Measurements from ENCODE around the gene MAPK4.
"Not testable (repeated sequence)": the region's sequence is repeated elsewhere in the genome, so short reads cannot be mapped to it uniquely, and the experiment has no call there.

MAPK4 gene

DNA sequence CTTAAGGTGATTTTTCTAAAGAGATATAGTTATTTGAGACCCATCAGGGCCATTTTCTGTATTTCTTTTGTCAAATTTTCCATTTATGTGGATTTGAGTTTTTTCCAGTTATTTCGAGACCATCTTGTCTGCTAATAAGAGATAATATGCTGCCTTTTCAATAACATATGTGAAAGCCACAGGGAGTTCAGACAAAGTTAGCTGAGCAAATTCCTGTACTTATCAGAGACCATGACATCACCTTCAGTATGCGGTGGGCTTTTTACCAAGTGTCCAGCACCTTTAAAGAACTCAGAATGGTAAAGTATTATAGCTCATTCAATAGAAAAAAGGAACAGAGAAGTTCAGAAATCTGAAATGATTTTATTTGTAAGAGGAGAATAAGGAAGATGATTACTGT, 11.7 kb downstream of the MAPK4 start:
- Histone ChIP-seq H3K36me3 (ENCODE audit: insufficient read depth, low read length) (no peaks in the 10 kb centered on the region), H3K27me3 (ENCODE audit: insufficient read depth, low read length, poor library complexity, severe bottlenecking) (no peaks in the 10 kb centered on the region), H3K9me2 (replicated peaks; ENCODE audit: low read depth, low read length) (no peaks in the 10 kb centered on the region), H3K4me3 (ENCODE audit: low read length, poor library complexity, severe bottlenecking) (no peak overlapping the region), H3F3A (ENCODE audit: low read depth) (no peaks in the 10 kb centered on the region), H3K79me2 (ENCODE audit: insufficient read depth, low read length) (no peaks in the 10 kb centered on the region), H3K9ac (ENCODE audit: low read depth, low read length, poor library complexity, severe bottlenecking) (no peak overlapping the region), H2AFZ (ENCODE audit: low read length) (no peak overlapping the region), H3K9me3 (ENCODE audit: insufficient read depth, low read depth, low read length) (no peaks in the 10 kb centered on the region), H3K4me1 (ENCODE audit: insufficient read depth, low read length, poor library complexity, severe bottlenecking) (no peaks in the 10 kb centered on the region), H4K20me1 (ENCODE audit: insufficient read depth, low read length, poor library complexity, severe bottlenecking) (no peaks in the 10 kb centered on the region), H3K4me2 (ENCODE audit: low read depth, low read length, poor library complexity, severe bottlenecking) (no peak overlapping the region)
- TF ChIP-seq, protein P1, sequence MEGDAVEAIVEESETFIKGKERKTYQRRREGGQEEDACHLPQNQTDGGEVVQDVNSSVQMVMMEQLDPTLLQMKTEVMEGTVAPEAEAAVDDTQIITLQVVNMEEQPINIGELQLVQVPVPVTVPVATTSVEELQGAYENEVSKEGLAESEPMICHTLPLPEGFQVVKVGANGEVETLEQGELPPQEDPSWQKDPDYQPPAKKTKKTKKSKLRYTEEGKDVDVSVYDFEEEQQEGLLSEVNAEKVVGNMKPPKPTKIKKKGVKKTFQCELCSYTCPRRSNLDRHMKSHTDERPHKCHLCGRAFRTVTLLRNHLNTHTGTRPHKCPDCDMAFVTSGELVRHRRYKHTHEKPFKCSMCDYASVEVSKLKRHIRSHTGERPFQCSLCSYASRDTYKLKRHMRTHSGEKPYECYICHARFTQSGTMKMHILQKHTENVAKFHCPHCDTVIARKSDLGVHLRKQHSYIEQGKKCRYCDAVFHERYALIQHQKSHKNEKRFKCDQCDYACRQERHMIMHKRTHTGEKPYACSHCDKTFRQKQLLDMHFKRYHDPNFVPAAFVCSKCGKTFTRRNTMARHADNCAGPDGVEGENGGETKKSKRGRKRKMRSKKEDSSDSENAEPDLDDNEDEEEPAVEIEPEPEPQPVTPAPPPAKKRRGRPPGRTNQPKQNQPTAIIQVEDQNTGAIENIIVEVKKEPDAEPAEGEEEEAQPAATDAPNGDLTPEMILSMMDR (conservative IDR thresholded peaks at IDR 0.05; ENCODE audit: low read length) = no peak
- no peak for TF ChIP-seq EZH2phosphoT487 (IDR thresholded peaks at IDR 0.05; ENCODE audit: borderline replicate concordance)

DNA sequence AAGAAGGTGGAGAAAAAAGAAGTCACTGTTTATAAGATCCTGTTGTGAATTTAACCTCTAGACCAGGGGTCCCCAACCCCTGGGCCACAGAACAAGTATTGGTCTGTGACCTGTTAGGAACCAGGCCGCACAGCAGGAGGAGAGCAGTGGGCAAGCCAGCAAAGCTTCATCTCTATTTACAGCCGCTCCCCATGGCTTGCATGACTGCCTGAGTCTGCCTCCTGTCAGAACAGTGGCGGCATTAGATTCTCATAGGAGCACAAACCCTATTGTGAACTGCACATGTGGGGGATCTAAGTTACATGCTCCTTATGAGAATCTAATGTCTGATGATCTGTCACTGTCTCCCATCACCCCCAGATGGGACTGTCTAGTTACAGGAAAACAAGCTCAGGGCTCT, 13.3 kb downstream of the MAPK4 start:
- not testable (repeated sequence) for H3K4me3 ChIP-seq (ENCODE audit: low read length, poor library complexity, severe bottlenecking); H2AFZ ChIP-seq (ENCODE audit: low read length); H4K20me1 ChIP-seq (ENCODE audit: insufficient read depth, low read length, poor library complexity, severe bottlenecking); H3K27me3 ChIP-seq (ENCODE audit: insufficient read depth, low read length, poor library complexity, severe bottlenecking); H3K9me2 ChIP-seq (replicated peaks; ENCODE audit: low read depth, low read length); H3K9ac ChIP-seq (ENCODE audit: low read depth, low read length, poor library complexity, severe bottlenecking); H3K4me1 ChIP-seq (ENCODE audit: insufficient read depth, low read length, poor library complexity, severe bottlenecking); H3K79me2 ChIP-seq (ENCODE audit: insufficient read depth, low read length); H3K36me3 ChIP-seq (ENCODE audit: insufficient read depth, low read length); H3K9me3 ChIP-seq (ENCODE audit: insufficient read depth, low read depth, low read length); H3K4me2 ChIP-seq (ENCODE audit: low read depth, low read length, poor library complexity, severe bottlenecking); H3F3A ChIP-seq (ENCODE audit: low read depth)

DNA sequence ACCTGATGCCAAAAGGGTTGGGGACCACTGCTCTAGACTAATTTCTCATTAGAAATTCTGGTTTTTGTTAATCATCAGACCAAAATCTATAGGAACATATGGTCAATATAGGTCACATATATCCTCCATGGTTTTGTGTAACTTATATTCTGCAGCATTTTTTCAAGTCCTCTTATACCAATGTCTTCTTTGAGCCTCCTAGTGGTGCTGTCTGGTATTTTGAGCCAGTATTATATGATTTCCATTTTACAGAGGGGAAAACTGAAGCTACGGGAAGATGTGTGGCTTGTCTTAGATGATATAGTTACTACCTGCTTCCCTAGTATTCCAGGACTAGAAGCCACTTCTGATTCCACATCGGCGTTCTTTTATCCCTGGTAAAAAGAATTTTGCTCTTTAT, 13.8 kb downstream of the MAPK4 start:
- no peak overlapping the region for H3K4me3 ChIP-seq (ENCODE audit: low read length, poor library complexity, severe bottlenecking)
- no peaks in the 10 kb centered on the region for H3K9me3 ChIP-seq (ENCODE audit: insufficient read depth, low read depth, low read length)
- no peaks in the 10 kb centered on the region for H3K79me2 ChIP-seq (ENCODE audit: insufficient read depth, low read length)
- H2AFZ ChIP-seq (ENCODE audit: low read length) = no peak overlapping the region
- no peaks in the 10 kb centered on the region for H3K4me1 ChIP-seq (ENCODE audit: insufficient read depth, low read length, poor library complexity, severe bottlenecking)
- no peak for TF ChIP-seq EZH2phosphoT487 (IDR thresholded peaks at IDR 0.05; ENCODE audit: borderline replicate concordance)
- TF ChIP-seq, protein P1 (conservative IDR thresholded peaks at IDR 0.05; ENCODE audit: low read length) = no peak; the same call in 1 of the 2 replicates
- no peaks in the 10 kb centered on the region for H3K9me2 ChIP-seq (replicated peaks; ENCODE audit: low read depth, low read length)
- H3K27me3 ChIP-seq (ENCODE audit: insufficient read depth, low read length, poor library complexity, severe bottlenecking) = no peaks in the 10 kb centered on the region
- H4K20me1 ChIP-seq (ENCODE audit: insufficient read depth, low read length, poor library complexity, severe bottlenecking) = no peaks in the 10 kb centered on the region
- H3K36me3 ChIP-seq (ENCODE audit: insufficient read depth, low read length) = no peaks in the 10 kb centered on the region
- H3K9ac ChIP-seq (ENCODE audit: low read depth, low read length, poor library complexity, severe bottlenecking) = no peak overlapping the region
- H3K4me2 ChIP-seq (ENCODE audit: low read depth, low read length, poor library complexity, severe bottlenecking) = no peak overlapping the region
- no peaks in the 10 kb centered on the region for H3F3A ChIP-seq (ENCODE audit: low read depth)

DNA sequence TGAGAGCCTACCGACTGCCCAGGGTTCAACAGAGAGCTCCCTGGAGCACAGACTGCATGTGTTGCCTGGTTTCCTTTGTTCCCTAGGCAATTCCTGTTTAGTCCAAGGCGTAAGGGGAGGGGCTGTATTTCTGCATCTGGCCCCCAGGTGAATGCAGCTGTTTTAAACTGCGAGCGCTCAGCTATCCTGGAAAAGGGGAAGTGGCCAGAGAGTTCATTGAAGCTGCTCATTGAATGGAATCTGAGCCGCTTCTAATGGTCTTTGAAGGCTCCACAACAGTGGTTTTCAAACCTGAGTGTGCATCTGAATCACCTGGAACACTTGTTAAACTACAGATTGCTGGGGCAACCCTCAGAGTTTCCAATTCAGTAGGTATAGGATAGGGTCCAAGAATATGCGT, 18.1 kb downstream of the MAPK4 start:
- Histone ChIP-seq H3K4me2 (ENCODE audit: low read depth, low read length, poor library complexity, severe bottlenecking) (no peak overlapping the region), H2AFZ (ENCODE audit: low read length) (no peak overlapping the region), H3K9me3 (ENCODE audit: insufficient read depth, low read depth, low read length) (no peaks in the 10 kb centered on the region; the same call in 1 of the 2 replicates), H3K79me2 (ENCODE audit: insufficient read depth, low read length) (no peaks in the 10 kb centered on the region), H3K4me3 (ENCODE audit: low read length, poor library complexity, severe bottlenecking) (no peak overlapping the region), H3K9ac (ENCODE audit: low read depth, low read length, poor library complexity, severe bottlenecking) (no peak overlapping the region), H3K36me3 (ENCODE audit: insufficient read depth, low read length) (no peaks in the 10 kb centered on the region), H3K4me1 (ENCODE audit: insufficient read depth, low read length, poor library complexity, severe bottlenecking) (no peaks in the 10 kb centered on the region), H4K20me1 (ENCODE audit: insufficient read depth, low read length, poor library complexity, severe bottlenecking) (no peaks in the 10 kb centered on the region), H3F3A (ENCODE audit: low read depth) (no peaks in the 10 kb centered on the region), H3K9me2 (replicated peaks; ENCODE audit: low read depth, low read length) (no peaks in the 10 kb centered on the region), H3K27me3 (ENCODE audit: insufficient read depth, low read length, poor library complexity, severe bottlenecking) (no peaks in the 10 kb centered on the region)
- TF ChIP-seq EZH2phosphoT487 (IDR thresholded peaks at IDR 0.05; ENCODE audit: borderline replicate concordance) = no peak
- TF ChIP-seq, protein P1 (conservative IDR thresholded peaks at IDR 0.05; ENCODE audit: low read length) = no peak
